CD4-positive, alpha-beta memory T cell (primary cell): Measurements from ENCODE around the gene SLC6A5. TPM values are rescaled to one million over a fixed set of nuclear protein-coding genes. Genes with fewer than 3 reads are reported as not detected.

Experiments used
- polyA plus RNA-seq, 2 donors: library from polyadenylated mRNA; unstranded; fragments of 300-500 nt; fragmentation: Illumina TruSeq; gene quantifications; one replicate each; pipeline ENCODE4 v1.2.3, GENCODE V29; 2021
- total RNA-seq, 2 experiments: library from RNA; stranded (reverse); gene quantifications; one replicate each; pipeline ENCODE4 v1.2.3, GENCODE V29; 2021

The SLC6A5 gene
- total and polyA plus RNA-seq, 4 experiments from 2014 or later = not detected

Other genes starting within 250 kb of the SLC6A5 start
- gene HTATIP2, start 235.9 kb upstream of the SLC6A5 start, total RNA-seq = 10 to 100 TPM; 45.3 to 49.9 TPM
- 10 to 100 TPM; 58.1 to 97.6 TPM for gene HTATIP2, start 235.9 kb upstream of the SLC6A5 start, polyA plus RNA-seq
- 10 to 100 TPM; 17.5 to 19.7 TPM for gene PRMT3, start 211.9 kb upstream of the SLC6A5 start, total RNA-seq
- 1 to 10 TPM; 6.7 to 8.6 TPM for gene PRMT3, start 211.9 kb upstream of the SLC6A5 start, polyA plus RNA-seq
- not detected for gene NELL1, start 70.0 kb downstream of the SLC6A5 start, total RNA-seq
- not detected for gene NELL1, start 70.0 kb downstream of the SLC6A5 start, polyA plus RNA-seq